C4-2B (cell line): ENCODE data around the gene XPO4.
A peak's percentile ranks its signal among the peaks of the same experiment; 100 is the strongest.
"Not testable (repeated sequence)": the region's sequence is repeated elsewhere in the genome, so short reads cannot be mapped to it uniquely, and the experiment has no call there.

ENCODE experiments used
- H3K27ac ChIP-seq: fragments of 450-650 bp; 2 replicates; pipeline ENCODE4 v1.5.1; 2017
- ZFX ChIP-seq: fragments of 450-650 bp; IDR thresholded peaks from 2 replicates; pipeline ENCODE4 v1.6.1; 2017
- TF ChIP-seq, protein P1 (sequence below): fragments of 450-650 bp; conservative IDR thresholded peaks from 2 replicates; pipeline ENCODE4 v1.5.1; 2017; ENCODE audit warnings: mild to moderate bottlenecking

XPO4 gene

DNA sequence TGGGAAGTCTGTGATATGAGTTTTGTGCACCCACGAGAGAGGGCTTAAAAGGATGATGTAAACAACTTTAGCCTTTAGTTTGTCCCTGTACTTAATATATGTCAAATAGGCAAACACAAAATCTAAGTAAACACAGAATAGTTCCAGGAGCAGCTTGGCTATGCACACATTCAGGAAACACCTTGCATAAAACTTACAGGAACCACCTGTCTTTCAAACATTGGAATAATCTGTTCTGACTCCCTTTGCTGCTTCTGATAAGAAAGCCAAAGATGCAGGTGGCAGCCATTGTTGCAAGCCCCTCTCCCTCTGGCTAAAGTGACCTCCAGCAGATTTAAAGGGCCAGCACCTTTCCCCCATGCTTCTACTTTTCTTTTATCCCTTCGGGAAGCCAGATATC is 133.5 kb downstream of the XPO4 start:
- TF ChIP-seq ZFX, result no peak
- TF ChIP-seq, protein P1, sequence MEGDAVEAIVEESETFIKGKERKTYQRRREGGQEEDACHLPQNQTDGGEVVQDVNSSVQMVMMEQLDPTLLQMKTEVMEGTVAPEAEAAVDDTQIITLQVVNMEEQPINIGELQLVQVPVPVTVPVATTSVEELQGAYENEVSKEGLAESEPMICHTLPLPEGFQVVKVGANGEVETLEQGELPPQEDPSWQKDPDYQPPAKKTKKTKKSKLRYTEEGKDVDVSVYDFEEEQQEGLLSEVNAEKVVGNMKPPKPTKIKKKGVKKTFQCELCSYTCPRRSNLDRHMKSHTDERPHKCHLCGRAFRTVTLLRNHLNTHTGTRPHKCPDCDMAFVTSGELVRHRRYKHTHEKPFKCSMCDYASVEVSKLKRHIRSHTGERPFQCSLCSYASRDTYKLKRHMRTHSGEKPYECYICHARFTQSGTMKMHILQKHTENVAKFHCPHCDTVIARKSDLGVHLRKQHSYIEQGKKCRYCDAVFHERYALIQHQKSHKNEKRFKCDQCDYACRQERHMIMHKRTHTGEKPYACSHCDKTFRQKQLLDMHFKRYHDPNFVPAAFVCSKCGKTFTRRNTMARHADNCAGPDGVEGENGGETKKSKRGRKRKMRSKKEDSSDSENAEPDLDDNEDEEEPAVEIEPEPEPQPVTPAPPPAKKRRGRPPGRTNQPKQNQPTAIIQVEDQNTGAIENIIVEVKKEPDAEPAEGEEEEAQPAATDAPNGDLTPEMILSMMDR, result no peak
- peak overlapping the region; percentile 47; the same call in 1 of the 2 replicates for H3K27ac ChIP-seq

DNA sequence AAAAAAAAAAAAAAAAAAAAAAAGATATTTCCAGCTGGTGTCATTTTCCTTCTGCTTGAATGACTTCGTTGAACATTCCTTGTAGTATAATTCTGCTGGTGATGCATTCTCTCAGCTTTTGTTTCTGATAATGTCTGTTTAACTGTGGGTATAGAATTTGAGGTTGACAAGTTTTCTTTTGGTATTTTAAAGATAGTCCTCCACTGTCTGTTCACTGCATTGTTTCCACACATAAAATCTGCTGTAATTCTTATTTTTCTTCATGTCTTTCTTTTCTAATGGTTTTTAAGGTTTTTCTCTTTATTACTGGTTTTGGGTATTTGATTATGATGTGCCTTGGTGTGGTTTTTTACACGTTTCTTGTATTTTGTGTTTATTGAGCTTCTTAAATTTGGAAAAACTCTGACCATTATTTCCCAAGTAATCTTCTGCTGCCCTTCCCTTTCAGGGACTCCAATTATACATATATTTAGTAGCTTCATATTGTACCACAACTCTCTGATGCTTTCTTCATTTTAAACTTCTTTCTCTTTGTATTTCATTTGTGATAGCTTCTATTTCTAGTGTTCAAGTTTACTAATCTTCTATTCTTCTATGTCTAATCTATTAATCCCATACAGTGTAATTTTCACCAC is 135.1 kb downstream of the XPO4 start:
- no peak for TF ChIP-seq ZFX
- TF ChIP-seq, protein P1, result no peak

DNA sequence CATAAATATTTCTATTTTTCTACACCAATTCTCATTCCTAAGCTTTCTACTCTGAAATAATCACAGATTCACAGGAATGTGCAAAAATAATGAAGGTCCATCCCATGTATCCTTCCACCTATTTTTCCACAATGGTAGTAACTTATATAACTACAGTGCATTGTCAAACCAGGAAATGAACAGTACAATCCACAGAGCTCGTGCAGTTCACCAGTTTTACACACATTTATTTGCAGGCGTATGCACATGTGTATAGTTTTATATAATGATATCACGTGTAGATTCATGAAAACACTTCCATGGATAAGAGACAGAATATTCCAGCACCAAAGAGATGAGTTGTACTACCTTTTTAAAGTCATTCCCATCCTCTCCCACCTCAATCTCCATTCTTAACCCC is 141.7 kb downstream of the XPO4 start:
- TF ChIP-seq, protein P1, result no peak
- no peak for TF ChIP-seq ZFX
- H3K27ac ChIP-seq, result no peak overlapping the region

More for the DNA sequence above, 135.1 kb downstream of the XPO4 start:
- H3K27ac ChIP-seq, result no peak overlapping the region

DNA sequence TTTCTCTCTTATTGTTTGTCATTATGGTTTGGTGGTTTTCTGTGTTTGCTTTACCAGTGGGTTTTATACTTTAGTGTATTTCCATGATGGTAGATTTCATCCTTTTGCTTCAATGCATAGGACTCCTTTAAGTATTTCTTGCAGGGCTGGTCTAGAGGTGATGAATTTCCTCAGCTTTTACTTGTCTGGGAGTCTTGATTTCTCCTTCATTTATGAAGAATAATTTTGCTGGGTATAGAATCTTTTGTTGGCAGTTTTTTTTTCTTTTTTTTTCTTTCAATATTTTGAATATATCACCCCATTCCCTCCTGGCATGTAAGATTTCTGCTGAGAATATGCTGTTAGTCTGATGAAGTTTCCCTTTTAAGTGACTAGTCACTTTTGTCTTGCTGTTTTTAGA is 148.5 kb downstream of the XPO4 start:
- TF ChIP-seq, protein P1, result no peak
- TF ChIP-seq ZFX, result no peak
- H3K27ac ChIP-seq, result no peak overlapping the region

DNA sequence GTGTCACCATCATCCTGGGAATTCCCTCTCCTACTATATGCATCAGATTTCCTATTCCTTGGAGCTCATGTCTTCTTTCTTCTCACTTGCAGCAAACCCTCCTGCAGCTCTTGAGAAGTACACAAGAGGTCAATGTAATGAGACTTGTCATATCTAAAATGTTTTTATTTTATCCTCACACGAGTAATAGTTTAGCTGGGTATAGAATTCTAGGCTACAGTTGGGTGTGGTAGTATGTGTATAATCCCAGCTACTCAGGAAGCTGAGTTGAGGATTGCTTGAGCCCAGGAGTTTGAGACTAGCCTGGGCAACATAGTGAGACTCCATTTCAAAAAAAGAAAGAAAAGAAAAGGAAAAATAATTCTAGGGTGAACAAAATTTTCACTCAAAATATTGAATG is 153.2 kb downstream of the XPO4 start:
- H3K27ac ChIP-seq, result no peak overlapping the region
- TF ChIP-seq, protein P1, result no peak
- no peak for TF ChIP-seq ZFX

DNA sequence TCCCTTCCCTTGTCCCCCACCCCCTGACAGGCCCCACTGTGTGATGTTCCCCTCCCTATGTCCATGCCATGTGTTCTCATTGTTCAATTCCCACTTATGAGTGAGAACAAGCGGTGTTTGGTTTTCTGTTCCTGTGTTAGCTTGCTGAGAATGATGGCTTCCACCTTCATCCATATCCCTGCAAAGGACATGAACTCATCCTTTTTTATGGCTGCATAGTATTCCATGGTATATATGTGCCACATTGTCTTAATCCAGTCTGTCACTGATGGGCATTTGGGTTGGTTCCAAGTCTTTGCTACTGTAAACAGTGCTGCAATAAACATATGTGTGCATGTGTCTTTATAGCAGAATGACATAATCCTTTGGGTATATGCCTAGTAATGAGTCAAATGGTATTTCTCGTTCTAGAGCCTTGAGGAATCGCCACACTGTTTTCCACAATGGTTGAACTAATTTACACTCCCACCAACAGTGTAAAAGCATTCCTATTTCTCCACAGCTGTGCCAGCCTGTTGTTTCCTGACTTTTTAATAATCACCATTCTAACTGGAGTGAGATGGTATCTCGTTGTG is 158.6 kb downstream of the XPO4 start:
- not testable (repeated sequence) for H3K27ac ChIP-seq

DNA sequence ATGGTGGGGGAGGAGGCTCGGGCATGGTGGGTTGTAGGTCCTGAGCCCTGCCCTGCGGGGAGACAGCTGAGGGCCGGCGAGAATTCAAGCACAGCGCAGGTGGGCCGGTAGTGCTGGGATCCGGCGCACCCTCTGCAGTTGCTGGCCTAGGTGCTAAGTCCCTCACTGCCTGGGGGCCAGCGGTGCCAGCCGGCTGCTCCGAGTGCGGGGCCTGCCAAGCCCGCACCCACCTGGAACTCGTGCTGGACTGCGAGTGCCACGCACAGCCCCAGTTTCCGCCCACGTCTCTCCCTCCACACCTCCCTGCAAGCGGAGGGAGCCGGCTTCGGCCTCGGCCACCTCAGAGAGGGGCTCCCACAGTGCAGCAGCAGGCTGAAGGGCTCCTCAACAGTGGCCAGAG is 162.5 kb downstream of the XPO4 start:
- H3K27ac ChIP-seq, result no peak overlapping the region
- TF ChIP-seq, protein P1, result no peak
- no peak for TF ChIP-seq ZFX

DNA sequence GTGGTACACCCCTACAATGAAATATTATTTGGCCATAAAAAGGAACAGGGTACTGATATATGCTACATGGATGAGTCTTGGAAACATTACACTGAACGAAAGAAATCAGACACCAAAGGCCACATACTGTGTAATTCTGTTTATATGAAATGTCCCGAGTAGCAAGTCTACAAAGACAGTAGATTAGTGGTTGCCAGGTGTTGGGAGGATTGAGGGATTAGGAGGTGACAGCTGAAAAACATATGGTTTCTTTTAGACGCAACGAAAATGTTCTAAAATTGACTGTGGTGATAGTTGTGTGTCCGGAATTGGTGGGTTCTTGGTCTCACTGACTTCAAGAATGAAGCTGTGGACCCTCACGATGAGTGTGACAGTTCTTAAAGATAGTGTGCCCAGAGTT is 163.9 kb downstream of the XPO4 start:
- TF ChIP-seq, protein P1, result no peak
- no peak for TF ChIP-seq ZFX
- no peak overlapping the region for H3K27ac ChIP-seq
